GM18870 (cell line): ENCODE data around the gene SKOR1.

Source experiments
- ATAC-seq: cut with Tn5 transposase; IDR thresholded peaks from one replicate; pipeline ENCODE4 v1.9.1; 2021; ENCODE audit warnings: moderate library complexity; ENCODE audit not compliant: unreplicated experiment

SKOR1 gene

DNA sequence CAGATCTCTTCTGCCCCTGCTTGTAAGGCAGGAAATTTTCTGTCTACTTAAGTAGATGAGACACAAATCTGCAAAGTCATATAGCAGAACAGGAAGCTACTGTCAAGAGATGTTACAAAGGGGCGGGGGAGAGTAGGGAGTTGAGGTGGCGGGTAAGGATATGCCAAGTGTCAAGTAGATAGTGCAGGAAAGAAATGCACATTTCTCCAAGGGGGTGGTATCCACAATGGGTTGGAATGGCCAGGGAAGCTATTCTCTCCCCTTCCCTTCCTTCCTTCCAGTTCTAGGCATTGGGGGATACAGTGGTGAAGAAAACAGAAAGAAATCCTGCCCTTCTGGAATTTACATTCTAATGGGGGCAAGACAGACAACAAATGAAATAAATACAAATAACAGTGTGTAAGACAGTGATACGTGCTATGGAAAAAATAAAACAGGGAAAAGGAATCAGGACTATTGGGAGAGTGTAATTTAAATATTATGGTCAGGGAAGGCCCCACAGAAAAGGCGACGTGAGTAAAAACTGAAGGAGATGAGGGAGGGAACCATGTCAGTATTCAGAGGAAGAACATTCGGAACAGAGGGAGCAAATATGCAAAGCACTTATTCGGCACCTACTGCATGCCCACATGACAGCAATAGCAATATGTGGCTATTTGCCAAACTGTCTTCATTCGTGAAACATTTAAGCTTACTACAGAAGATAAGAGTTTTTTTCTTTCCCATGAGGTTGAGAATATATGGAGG lies 57.4 kb downstream of the SKOR1 start:
- ATAC-seq: no peak

GRCh38 chr15:67883234-67883773 lies 58.0 kb downstream of the SKOR1 start:
- no peak for ATAC-seq

DNA sequence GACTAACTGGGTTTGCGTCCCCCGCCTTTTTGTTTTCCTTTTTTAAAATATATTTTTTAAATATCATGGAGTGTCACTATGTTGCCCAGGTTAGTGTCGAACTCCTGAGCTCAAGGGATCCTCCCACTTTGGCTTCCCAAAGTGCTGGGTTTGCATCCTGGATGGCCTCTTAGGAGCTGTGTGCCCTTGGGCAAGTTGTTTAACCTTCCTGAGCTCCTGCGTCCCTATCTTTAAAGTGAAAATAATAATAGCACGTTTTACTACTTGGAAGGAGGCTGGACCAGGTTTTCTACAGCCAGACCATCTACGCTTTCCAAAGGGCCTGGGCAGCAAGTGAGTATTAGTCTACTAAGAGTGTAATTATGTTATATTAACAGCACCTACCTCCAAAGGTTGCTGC lies 58.7 kb downstream of the SKOR1 start:
- no peak for ATAC-seq
